ENCODE results near the gene SIRT7.

The SIRT7 gene

DNA sequence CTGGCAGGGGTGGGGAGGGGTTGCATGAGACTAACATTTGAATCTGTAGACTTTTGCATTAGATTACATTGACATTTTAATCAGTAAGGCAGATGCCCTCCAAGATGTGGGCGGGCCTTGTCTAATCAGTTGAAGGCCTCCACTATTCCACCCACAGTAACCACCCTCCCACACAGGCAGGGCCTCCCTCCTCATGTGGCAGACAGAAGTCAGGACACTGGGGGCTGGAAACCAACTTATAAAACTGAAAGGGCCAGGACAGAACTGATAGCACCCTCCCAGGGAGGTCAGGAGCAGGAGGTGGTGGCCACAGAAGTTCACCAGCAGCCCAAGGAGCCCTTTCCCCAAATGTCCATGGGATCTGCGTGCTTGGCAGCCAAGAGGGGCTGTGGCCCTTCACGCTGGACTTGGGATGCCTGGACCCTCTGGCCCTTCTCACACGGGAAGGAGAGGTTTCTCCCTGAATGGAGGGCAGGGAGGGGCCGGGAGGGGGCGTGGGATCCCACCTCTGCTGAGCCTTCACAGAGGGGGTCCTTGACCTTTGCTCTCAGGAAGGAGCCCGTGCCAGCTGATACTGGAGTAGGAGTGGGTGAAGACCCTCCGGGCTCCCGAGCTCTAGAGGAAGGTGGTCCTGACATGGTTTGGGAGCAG, 14.5 kb upstream of the SIRT7 start:
- no peak for DNase-seq (ENCODE audit: low spot score)

DNA sequence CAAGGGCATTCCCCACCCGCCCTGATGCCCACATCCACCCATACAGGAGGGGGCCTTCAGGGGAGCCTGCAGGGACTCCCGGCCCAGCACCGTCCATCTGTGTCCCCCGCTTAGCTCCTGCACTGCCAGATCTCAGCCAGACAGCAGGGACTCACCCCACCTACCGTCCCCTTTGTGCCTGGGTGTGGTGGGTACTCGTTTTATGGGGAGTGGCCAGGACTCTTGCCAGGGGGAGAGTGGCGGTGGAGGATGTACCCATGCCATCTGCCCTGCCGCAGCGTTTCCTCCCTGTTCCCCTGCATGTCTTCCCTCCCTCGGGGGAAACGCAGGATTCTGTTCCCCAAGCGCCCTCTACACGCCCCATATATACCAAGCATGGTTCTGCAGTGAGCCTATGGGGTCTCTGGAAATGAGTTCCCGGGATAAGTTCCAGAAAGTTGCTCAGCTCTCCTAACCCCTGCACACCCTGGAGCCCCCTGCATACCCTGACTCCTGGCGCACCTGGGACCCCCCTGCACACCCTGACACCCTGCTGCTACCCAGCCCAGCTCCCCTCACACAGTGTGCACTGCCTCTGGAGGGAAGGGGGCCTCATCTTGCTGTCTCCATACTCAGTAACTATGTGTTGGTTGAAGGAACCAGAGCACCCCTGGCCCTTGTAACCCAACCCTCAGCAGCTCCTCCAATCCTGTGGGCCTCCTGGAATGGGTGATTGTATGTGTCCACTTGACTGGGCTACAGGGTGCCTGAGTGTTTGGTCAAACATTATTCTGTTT, 13.8 kb upstream of the SIRT7 start:
- DNase-seq (ENCODE audit: low spot score) = no peak

GRCh38 chr17:81931189-81931556, 13.2 kb upstream of the SIRT7 start:
- DNase-seq (ENCODE audit: low spot score) = no peak

GRCh38 chr17:81930142-81931125, 12.5 kb upstream of the SIRT7 start:
- no peak for DNase-seq (ENCODE audit: low spot score)

DNA sequence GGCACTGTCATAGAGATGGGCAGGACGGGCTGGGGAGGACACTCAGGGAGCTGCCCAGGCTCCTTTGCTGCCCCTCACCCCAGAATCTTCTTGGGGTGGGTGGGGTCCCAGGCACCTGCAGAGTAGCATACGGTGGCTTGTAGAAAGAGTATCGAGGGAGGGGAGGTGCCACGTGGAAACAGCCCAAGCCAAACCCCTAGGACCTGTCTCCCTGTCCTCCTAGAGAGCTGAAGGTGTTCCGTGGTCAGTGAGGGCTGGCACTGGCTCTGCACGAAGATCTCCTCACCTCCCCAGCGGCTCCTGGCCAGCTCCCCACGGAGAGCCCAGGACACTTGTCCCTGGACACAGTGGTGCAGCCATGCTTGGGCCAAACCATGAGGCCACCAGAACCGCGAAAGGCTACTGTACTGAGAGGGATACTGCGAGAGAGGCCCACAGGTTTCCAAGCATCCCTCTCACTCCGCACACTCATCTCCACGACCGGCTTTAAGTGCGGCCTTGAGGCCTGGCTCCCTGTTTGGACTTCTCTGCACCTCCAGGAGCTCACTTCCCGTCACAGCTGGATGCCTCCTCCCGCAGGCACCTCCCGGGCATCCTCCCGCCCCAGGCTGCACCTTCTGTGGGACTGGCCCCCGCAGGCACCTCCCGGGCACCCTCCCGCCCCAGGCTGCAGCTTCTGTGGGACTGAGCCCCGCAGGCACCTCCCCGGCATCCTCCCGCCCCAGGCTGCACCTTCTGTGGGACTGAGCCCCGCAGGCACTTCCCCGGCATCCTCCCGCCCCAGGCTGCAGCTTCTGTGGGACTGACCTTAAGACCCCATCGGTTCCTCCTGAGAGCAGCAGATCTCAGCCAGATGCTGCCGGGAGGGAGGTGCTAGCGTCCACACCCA, 11.5 kb upstream of the SIRT7 start:
- no peak for DNase-seq (ENCODE audit: low spot score)

GRCh38 chr17:81928544-81929252, 10.7 kb upstream of the SIRT7 start:
- no peak for DNase-seq (ENCODE audit: low spot score)

GRCh38 chr17:81927653-81928543, 9.9 kb upstream of the SIRT7 start, which contains the start of gene MAFG:
TSS of gene MAFG (minus strand) at chr17:81927735. CDS start at chr17:81923185, 4,550 bp downstream.
- DNase-seq (ENCODE audit: low spot score) = peak; percentile 93

DNA sequence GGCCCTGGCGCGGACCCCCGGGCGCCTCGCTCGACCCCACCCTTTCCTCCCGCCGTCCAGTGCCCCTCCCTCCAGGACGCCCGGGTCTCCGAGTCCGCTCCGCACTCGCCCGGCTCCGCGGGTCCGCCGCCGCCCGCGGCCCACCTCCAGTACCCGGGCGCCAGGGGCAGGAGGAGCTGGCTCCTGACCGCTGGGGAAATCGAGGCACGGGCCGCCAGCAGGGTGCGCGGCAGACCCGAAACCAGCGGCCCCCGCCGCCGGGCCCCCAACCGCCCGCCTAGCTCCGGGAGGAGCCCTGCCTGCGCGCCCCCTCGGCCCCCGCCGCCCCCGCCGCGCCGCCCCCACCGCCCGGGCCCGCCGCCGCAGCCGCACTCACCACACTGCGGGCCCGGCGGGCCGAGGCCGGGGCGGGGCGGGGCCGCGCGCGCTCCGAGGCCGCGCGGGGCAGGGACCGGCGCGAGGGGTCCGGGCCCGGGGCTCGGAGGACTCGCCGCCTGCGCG, 9.2 kb upstream of the SIRT7 start:
- no peak for DNase-seq (ENCODE audit: low spot score)

DNA sequence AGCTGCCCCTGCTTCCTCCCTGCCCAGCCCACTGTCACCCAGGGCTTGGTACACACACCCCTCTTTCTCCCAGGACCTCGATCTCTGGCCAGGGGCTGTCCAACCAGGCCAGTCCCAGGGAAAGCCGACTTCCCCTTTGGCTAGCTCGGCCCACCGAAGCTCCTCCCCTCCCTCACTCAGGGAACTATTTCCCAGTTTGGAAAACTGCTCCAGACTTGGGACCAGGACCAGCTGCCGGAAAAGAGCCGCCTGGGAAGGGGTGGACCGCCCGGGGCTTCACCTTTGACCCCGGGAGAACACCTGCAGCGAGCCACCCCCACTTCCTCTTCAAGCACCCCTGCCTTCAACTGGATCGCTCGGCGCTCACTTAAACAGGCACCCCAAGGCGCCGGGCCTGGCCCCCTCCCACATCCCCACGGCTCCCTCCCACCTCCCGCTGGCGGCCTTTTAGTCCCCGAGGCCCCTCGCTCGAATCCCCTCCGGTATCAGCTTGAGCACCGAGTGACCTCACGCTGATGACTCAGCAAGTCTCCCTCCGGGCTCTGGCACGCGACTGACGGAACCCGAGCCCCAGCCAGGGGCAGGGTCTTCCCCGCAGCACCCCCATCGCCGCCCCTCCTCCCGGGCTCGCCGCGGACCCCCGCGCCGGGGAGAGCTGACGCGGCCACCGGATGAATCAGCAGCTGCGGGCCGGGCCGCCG, 8.6 kb upstream of the SIRT7 start:
- no peak for DNase-seq (ENCODE audit: low spot score)

DNA sequence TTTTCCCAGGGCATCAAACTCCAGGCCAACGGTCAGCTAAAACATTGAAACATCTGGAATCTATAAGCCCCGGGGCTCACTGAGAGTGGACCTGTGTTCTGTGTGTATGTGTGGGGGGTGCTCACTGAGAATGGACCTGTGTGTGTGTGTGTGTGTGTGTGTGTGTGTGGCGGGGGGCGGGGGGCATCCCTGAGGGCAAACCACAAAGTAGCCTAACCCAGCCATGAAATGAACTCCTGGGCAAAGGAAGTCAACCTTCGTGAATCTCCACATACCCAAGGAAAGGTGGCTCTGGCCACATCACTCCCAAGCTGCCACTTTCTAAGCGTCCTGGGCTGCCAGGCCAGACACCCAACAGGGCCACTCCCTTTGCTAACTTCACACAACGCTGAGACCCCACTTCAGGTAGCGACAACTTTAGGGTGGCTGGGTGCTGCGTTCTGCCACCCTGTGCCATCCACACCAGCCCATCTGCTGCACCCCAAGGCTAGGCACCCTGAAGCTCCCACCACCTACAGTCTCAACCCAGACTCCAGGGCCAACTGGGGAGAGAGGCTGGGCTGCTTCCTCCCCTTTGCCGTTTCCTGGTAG, 8.0 kb upstream of the SIRT7 start:
- no peak for DNase-seq (ENCODE audit: low spot score)

DNA sequence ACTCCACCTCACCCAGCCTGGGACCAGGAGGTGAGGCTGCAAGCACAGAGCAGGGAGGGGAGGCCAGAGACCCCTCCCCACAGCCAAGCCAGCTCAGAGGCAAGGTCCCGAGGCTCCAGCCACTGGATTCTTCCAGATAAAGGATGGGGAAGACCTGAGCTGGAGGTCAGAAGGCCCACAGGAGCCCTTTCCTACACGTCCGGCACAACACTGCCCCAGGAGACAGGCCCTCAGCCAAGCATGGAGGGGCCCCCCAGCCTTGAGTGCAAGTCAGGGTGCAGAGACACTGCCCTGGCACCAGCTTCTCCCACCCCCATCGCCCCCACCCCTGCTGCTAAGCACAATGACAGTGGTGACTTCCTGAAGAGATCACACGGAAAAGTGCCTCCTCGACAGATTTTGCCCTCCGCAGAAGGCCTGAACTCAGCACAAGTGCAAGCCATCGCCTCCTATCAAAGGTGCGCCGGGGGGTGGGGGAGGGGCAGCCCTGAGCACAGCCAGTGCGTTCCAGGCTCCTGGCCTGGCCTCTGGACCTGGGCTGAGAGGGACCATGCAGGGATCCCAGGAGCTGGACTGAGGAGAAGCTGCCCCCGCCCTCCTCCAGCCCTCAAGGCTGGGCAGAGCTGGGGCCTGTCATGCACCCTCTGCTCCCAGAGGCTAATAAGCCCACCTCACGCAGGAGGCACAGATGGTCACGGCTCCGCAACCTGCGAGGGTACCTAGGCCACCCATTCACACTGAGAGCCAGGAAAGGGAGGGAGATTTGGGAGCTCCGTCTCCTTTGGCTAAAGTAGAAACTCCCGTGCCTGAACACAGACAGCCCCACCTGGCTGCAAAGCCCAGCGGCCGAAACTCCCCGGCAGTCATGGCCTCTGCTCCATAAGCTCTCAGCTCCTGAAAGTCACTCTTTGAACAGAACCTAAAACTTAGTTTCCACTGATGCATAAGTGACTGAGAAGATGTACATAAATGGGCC, 6.9 kb upstream of the SIRT7 start:
- no peak for DNase-seq (ENCODE audit: low spot score)

- no peak for DNase-seq (ENCODE audit: low spot score)
Measured at GRCh38 chr17:81923302-81924260, 5.6 kb upstream of the SIRT7 start.

- DNase-seq (ENCODE audit: low spot score) = no peak
Measured at GRCh38 chr17:81922566-81923301, 4.8 kb upstream of the SIRT7 start.

GRCh38 chr17:81921996-81922565, 4.1 kb upstream of the SIRT7 start:
- DNase-seq (ENCODE audit: low spot score) = no peak

GRCh38 chr17:81921537-81921862, 3.5 kb upstream of the SIRT7 start:
- no peak for DNase-seq (ENCODE audit: low spot score)
